Stomach smooth muscle (tissue), 2 donors: ENCODE results near the gene ACOT6.
"Not testable (repeated sequence)": the region's sequence is repeated elsewhere in the genome, so short reads cannot be mapped to it uniquely, and the experiment has no call there.

Experiments used
- H3K27ac ChIP-seq: one replicate; pipeline ENCODE4 v1.7.0; 2013; ENCODE audit warnings: mild to moderate bottlenecking, low read length, inconsistent platforms
- H3K27me3 ChIP-seq, 2 donors: one replicate each; pipeline ENCODE4 v1.7.0; 2013; ENCODE audit warnings: low read length in 2 of 2; ENCODE audit not compliant: insufficient read depth in 2 of 2, control insufficient read depth in 1 of 2
- H3K36me3 ChIP-seq, 2 donors: one replicate each; pipeline ENCODE4 v1.7.0; 2013; ENCODE audit warnings: low read length in 2 of 2; ENCODE audit not compliant: control insufficient read depth in 2 of 2, insufficient read depth in 2 of 2
- H3K4me1 ChIP-seq: one replicate; pipeline ENCODE4 v1.7.0; 2013; ENCODE audit warnings: low read length; ENCODE audit not compliant: control insufficient read depth, insufficient read depth
- H3K4me3 ChIP-seq, 2 donors: one replicate each; pipeline ENCODE4 v1.7.0; 2013; ENCODE audit warnings: low read length in 2 of 2
- H3K9ac ChIP-seq, 2 donors: one replicate each; pipeline ENCODE4 v1.7.0; 2013; ENCODE audit warnings: low read length in 2 of 2, mild to moderate bottlenecking in 1 of 2
- H3K9me3 ChIP-seq, 2 donors: one replicate each; pipeline ENCODE4 v1.7.0; 2013; ENCODE audit warnings: low read length in 2 of 2; ENCODE audit not compliant: control insufficient read depth in 2 of 2
- donor health status: healthy.
- donor health status: Pancreatic carcinoma.

The ACOT6 gene

GRCh38 chr14:73651005-73651404 lies 38.7 kb downstream of the ACOT6 start:
- H3K27me3 ChIP-seq = no peaks in the 10 kb centered on the region
- no peaks in the 10 kb centered on the region for H3K9me3 ChIP-seq
- no peaks in the 10 kb centered on the region for H3K4me1 ChIP-seq
- peaks cover 0 to 4% of the 10 kb centered on the region in 2 donors for H3K36me3 ChIP-seq
- no peak overlapping the region for H3K4me3 ChIP-seq
- H3K27ac ChIP-seq = no peak overlapping the region
- H3K9ac ChIP-seq = no peak overlapping the region

GRCh38 chr14:73655851-73656250 lies 43.5 kb downstream of the ACOT6 start:
- H3K9ac ChIP-seq = no peak overlapping the region
- no peaks in the 10 kb centered on the region for H3K9me3 ChIP-seq
- H3K4me1 ChIP-seq = no peaks in the 10 kb centered on the region
- no peak overlapping the region for H3K27ac ChIP-seq
- no peaks in the 10 kb centered on the region for H3K27me3 ChIP-seq
- no peak overlapping the region for H3K4me3 ChIP-seq
- peaks cover 0 to 8% of the 10 kb centered on the region in 2 donors for H3K36me3 ChIP-seq

- not testable (repeated sequence) for H3K4me3 ChIP-seq, H3K9ac ChIP-seq, H3K27ac ChIP-seq, H3K27me3 ChIP-seq, H3K4me1 ChIP-seq, H3K36me3 ChIP-seq, H3K9me3 ChIP-seq
Observed at GRCh38 chr14:73659202-73659601, 46.9 kb downstream of the ACOT6 start.

- peaks cover 5 to 8% of the 10 kb centered on the region in 2 donors for H3K36me3 ChIP-seq
- H3K4me3 ChIP-seq = no peak overlapping the region
- no peak overlapping the region for H3K9ac ChIP-seq
- no peaks in the 10 kb centered on the region for H3K4me1 ChIP-seq
- H3K9me3 ChIP-seq = no peaks in the 10 kb centered on the region
- H3K27ac ChIP-seq = no peak overlapping the region
- H3K27me3 ChIP-seq = no peaks in the 10 kb centered on the region
Observed at GRCh38 chr14:73660511-73660910, 48.2 kb downstream of the ACOT6 start.

GRCh38 chr14:73661872-73662271 lies 49.6 kb downstream of the ACOT6 start:
- Histone ChIP-seq H3K4me3 (no peak overlapping the region), H3K36me3 (peaks cover 5 to 8% of the 10 kb centered on the region in 2 donors), H3K4me1 (no peaks in the 10 kb centered on the region)

GRCh38 chr14:73662487-73662943 lies 50.2 kb downstream of the ACOT6 start:
- H3K27me3 ChIP-seq = no peaks in the 10 kb centered on the region
- no peak overlapping the region for H3K9ac ChIP-seq
- H3K4me1 ChIP-seq = no peaks in the 10 kb centered on the region
- peaks cover 5 to 8% of the 10 kb centered on the region in 2 donors for H3K36me3 ChIP-seq
- H3K9me3 ChIP-seq = no peaks in the 10 kb centered on the region
- H3K27ac ChIP-seq = no peak overlapping the region
- H3K4me3 ChIP-seq = no peak overlapping the region

More at GRCh38 chr14:73661872-73662271, 49.6 kb downstream of the ACOT6 start:
- Histone ChIP-seq H3K27ac (no peak overlapping the region), H3K9ac (no peak overlapping the region), H3K9me3 (no peaks in the 10 kb centered on the region), H3K27me3 (no peaks in the 10 kb centered on the region)

GRCh38 chr14:73663548-73664212 lies 51.4 kb downstream of the ACOT6 start:
- Histone ChIP-seq H3K27ac (no peak overlapping the region), H3K4me1 (no peaks in the 10 kb centered on the region), H3K9ac (no peak overlapping the region), H3K36me3 (peaks cover 5 to 8% of the 10 kb centered on the region in 2 donors), H3K4me3 (no peak overlapping the region), H3K27me3 (no peaks in the 10 kb centered on the region), H3K9me3 (no peaks in the 10 kb centered on the region)

GRCh38 chr14:73665130-73665529 lies 52.8 kb downstream of the ACOT6 start:
- Histone ChIP-seq H3K9ac (no peak overlapping the region), H3K27me3 (no peaks in the 10 kb centered on the region), H3K36me3 (peaks cover 5 to 8% of the 10 kb centered on the region in 2 donors), H3K27ac (no peak overlapping the region), H3K4me3 (no peak overlapping the region), H3K9me3 (no peaks in the 10 kb centered on the region), H3K4me1 (no peaks in the 10 kb centered on the region)

- Histone ChIP-seq H3K36me3 (peaks cover 4 to 6% of the 10 kb centered on the region in 2 donors), H3K27ac (no peak overlapping the region), H3K9ac (no peak overlapping the region), H3K4me3 (no peak overlapping the region), H3K4me1 (no peaks in the 10 kb centered on the region), H3K27me3 (no peaks in the 10 kb centered on the region), H3K9me3 (no peaks in the 10 kb centered on the region)
Observed at GRCh38 chr14:73666583-73666982, 54.3 kb downstream of the ACOT6 start.

- Histone ChIP-seq H3K9ac (no peak overlapping the region), H3K36me3 (peaks cover 2 to 5% of the 10 kb centered on the region in 2 donors), H3K9me3 (no peaks in the 10 kb centered on the region), H3K4me1 (no peaks in the 10 kb centered on the region), H3K27ac (no peak overlapping the region), H3K4me3 (no peak overlapping the region), H3K27me3 (no peaks in the 10 kb centered on the region)
Observed at GRCh38 chr14:73667854-73668253, 55.5 kb downstream of the ACOT6 start.
